A549 (cell line): ENCODE results near the gene DDR1. TPM values are rescaled to one million over a fixed set of nuclear protein-coding genes. Genes with fewer than 3 reads are reported as not detected.
A peak's percentile ranks its signal among the peaks of the same experiment; 100 is the strongest.

ENCODE experiments used
- ATAC-seq, 2 experiments: fragments of 200-7000 bp in 1 of 2; fragments of >200 bp in 1 of 2; cut with Nextera tagmentation in 1 of 2; cut with Tn5 transposase in 1 of 2; 3 replicates each; pipeline versions ENCODE4 v1.8.0 to v1.9.1; 2018 to 2020; ENCODE audit warnings: mild to moderate bottlenecking in 1 of 2, moderate library complexity in 1 of 2
- CTCF ChIA-PET: fragments of 300-600 bp; sonication (Branson Sonifier 250); formaldehyde crosslinking; extraction: SDS; loops from one replicate; lab custom pipeline; 2021; ENCODE audit warnings: antibody characterized with exemption, inconsistent platforms; lab: Yijun Ruan, JAX
- POLR2A ChIA-PET: fragments of 350-600 bp; formaldehyde crosslinking; extraction: SDS; loops from one replicate; lab custom pipeline; 2021; ENCODE audit warnings: antibody characterized with exemption, inconsistent platforms; lab: Yijun Ruan, JAX
- DNase-seq, 2 experiments: peaks; one replicate each; pipeline versions ENCODE4 v3.0.0 to v3.0.0-alpha.2; 2011 to 2016; ENCODE audit warnings: low read depth in 1 of 2, low spot score in 1 of 2
- FAIRE-seq: peaks from 2 replicates; lab custom pipeline; 2011; peaks lifted over from hg19 to GRCh38; lab: Jason Lieb, UNC
- H3K27ac ChIP-seq, 2 experiments: fragments of >200 bp; sonication (Bioruptor Twin); formaldehyde crosslinking; 3 replicates each; pipeline ENCODE4 v1.5.1; 2016 to 2017
- H3K4me1 ChIP-seq: fragments of >200 bp; sonication (Bioruptor Twin); formaldehyde crosslinking; 3 replicates; pipeline ENCODE4 v1.6.1; 2016
- H3K4me2 ChIP-seq: fragments of >200 bp; sonication (Bioruptor Twin); formaldehyde crosslinking; 3 replicates; pipeline ENCODE4 v1.6.1; 2016
- H3K4me3 ChIP-seq: fragments of >200 bp; sonication (Bioruptor Twin); formaldehyde crosslinking; 3 replicates; pipeline ENCODE4 v1.5.1; 2016
- H3K9me3 ChIP-seq: fragments of >200 bp; sonication (Bioruptor Twin); formaldehyde crosslinking; 3 replicates; pipeline ENCODE4 v1.6.1; 2016
- BCL3 ChIP-seq: fragments of >200 bp; sonication (Bioruptor Twin); formaldehyde crosslinking; IDR thresholded peaks from 3 replicates; pipeline ENCODE4 v1.6.1; 2016
- CBX2 ChIP-seq: fragments of 200-600 bp; sonication (generic); IDR thresholded peaks from 2 replicates; pipeline ENCODE4 v1.6.1; 2016; ENCODE audit warnings: low read depth, mild to moderate bottlenecking, borderline replicate concordance
- CBX8 ChIP-seq: fragments of 200-600 bp; sonication (generic); IDR thresholded peaks from 2 replicates; pipeline ENCODE4 v1.6.1; 2016
- CHD4 ChIP-seq: fragments of 200-600 bp; sonication (generic); IDR thresholded peaks from 2 replicates; pipeline ENCODE4 v1.6.1; 2016; ENCODE audit warnings: antibody characterized with exemption, mild to moderate bottlenecking, borderline replicate concordance
- CTCF ChIP-seq: fragments of >200 bp; sonication (Bioruptor Twin); formaldehyde crosslinking; IDR thresholded peaks from 3 replicates; pipeline ENCODE4 v1.5.1; 2016
- E2F6 ChIP-seq: IDR thresholded peaks from 2 replicates; pipeline ENCODE4 v1.6.1; 2012; ENCODE audit warnings: low read depth, borderline replicate concordance
- EHMT2 ChIP-seq: fragments of 200-600 bp; sonication (generic); IDR thresholded peaks from 2 replicates; pipeline ENCODE4 v1.6.1; 2016; ENCODE audit warnings: antibody characterized with exemption, low read depth, mild to moderate bottlenecking, moderate library complexity
- ELK1 ChIP-seq: fragments of 150-350 bp; IDR thresholded peaks from 2 replicates; pipeline ENCODE4 v1.6.1; 2014; ENCODE audit warnings: low read depth, mild to moderate bottlenecking, low read length
- ESRRA ChIP-seq: fragments of 150-350 bp; IDR thresholded peaks from 2 replicates; pipeline ENCODE4 v1.6.1; 2014; ENCODE audit warnings: mild to moderate bottlenecking, low read length, borderline replicate concordance
- FOSL2 ChIP-seq, 2 experiments: fragments of 450-650 bp in 1 of 2; fragments of >200 bp in 1 of 2; sonication (Bioruptor Twin) in 1 of 2; formaldehyde crosslinking; IDR thresholded peaks; 2 replicates each; pipeline versions ENCODE4 v1.5.0 to v1.6.1; 2016 to 2020; ENCODE audit warnings: mild to moderate bottlenecking in 1 of 2, moderate library complexity in 1 of 2
- HDAC2 ChIP-seq: fragments of 200-600 bp; sonication (generic); IDR thresholded peaks from 2 replicates; pipeline ENCODE4 v1.6.1; 2016
- JUN ChIP-seq, 2 experiments: fragments of >200 bp; sonication (Bioruptor Twin); formaldehyde crosslinking; IDR thresholded peaks; 2 replicates in 1 of 2; 3 replicates in 1 of 2; pipeline ENCODE4 v1.6.1; 2016 to 2017
- KDM5A ChIP-seq: fragments of 200-600 bp; sonication (generic); IDR thresholded peaks from 2 replicates; pipeline ENCODE4 v1.6.1; 2016; ENCODE audit warnings: antibody characterized with exemption, mild to moderate bottlenecking
- MAFK ChIP-seq: fragments of 450-650 bp; IDR thresholded peaks from 2 replicates; pipeline ENCODE4 v1.6.1; 2014; ENCODE audit not compliant: partially characterized antibody
- MAX ChIP-seq: IDR thresholded peaks from 2 replicates; pipeline ENCODE4 v1.6.1; 2012
- NR3C1 ChIP-seq: fragments of >200 bp; sonication (Bioruptor Twin); formaldehyde crosslinking; IDR thresholded peaks from 3 replicates; pipeline ENCODE4 v1.6.1; 2017
- POLR2A ChIP-seq: IDR thresholded peaks from 2 replicates; pipeline ENCODE4 v1.6.1; 2012; ENCODE audit warnings: mild to moderate bottlenecking, low read length
- RCOR1 ChIP-seq: fragments of 150-350 bp; IDR thresholded peaks from 2 replicates; pipeline ENCODE4 v1.6.1; 2014; ENCODE audit warnings: antibody characterized with exemption, low read length, low read depth
- REST ChIP-seq: fragments of 200-600 bp; sonication (generic); IDR thresholded peaks from 2 replicates; pipeline ENCODE4 v1.6.1; 2016; ENCODE audit warnings: antibody characterized with exemption, mild to moderate bottlenecking, moderate library complexity
- RNF2 ChIP-seq: fragments of 200-600 bp; sonication (generic); IDR thresholded peaks from 2 replicates; pipeline ENCODE4 v1.6.1; 2016; ENCODE audit warnings: low read depth, mild to moderate bottlenecking, antibody characterized with exemption, moderate library complexity, borderline replicate concordance
- SMC3 ChIP-seq: fragments of >200 bp; sonication (Bioruptor Twin); formaldehyde crosslinking; IDR thresholded peaks from 3 replicates; pipeline ENCODE4 v1.6.1; 2018; ENCODE audit warnings: inconsistent platforms
- SREBF2 ChIP-seq: fragments of 450-650 bp; IDR thresholded peaks from 2 replicates; pipeline ENCODE4 v1.6.1; 2014; ENCODE audit warnings: mild to moderate bottlenecking, moderate library complexity
- USF2 ChIP-seq: fragments of 450-650 bp; IDR thresholded peaks from 2 replicates; pipeline ENCODE4 v1.6.1; 2014; ENCODE audit warnings: antibody characterized with exemption
- ZFP36 ChIP-seq: fragments of 450-650 bp; IDR thresholded peaks from 2 replicates; pipeline ENCODE4 v1.6.1; 2014; ENCODE audit warnings: borderline replicate concordance; ENCODE audit not compliant: partially characterized antibody
- WGBS: methylation state at CpG from one replicate; pipeline ENCODE4 v1.1.6; 2017; ENCODE audit errors: missing lambda C conversion rate; 5-methylcytosine and 5-hydroxymethylcytosine counted together
- polyA plus RNA-seq, 4 experiments: library from polyadenylated mRNA; depleted of rRNA in 3 of 4; stranded (reverse); fragments of >200 nt; fragmentation: RNase III in 1 of 4; extraction: RNeasy Plus Mini Kit Qiagen cat#74134 plus additional on column Dnase treatment in 1 of 4; gene quantifications; 2 replicates in 3 of 4; 3 replicates in 1 of 4; pipeline ENCODE4 v1.2.3, GENCODE V29; 2011 to 2017

DDR1 gene
- polyA plus RNA-seq, 2 of the 4 experiments (the other 2 are of a cell fraction), result 19.8 to 43.5 TPM

- CTCF ChIA-PET, result interaction anchor here (0.7 to 8.1 kb wide), 32 partner anchors 9 to 235 kb away, joined by 3 to 143 read pairs (median 6); partner anchors contain the start of genes MUCL3 and PSORS1C1
- DNase-seq, result no peak
- WGBS, result 46% methylated on average over 15 of the region's 31 CpGs
- POLR2A ChIA-PET, result interaction anchor here (0.8 to 1.8 kb wide), 6 partner anchors 30 to 169 kb away, joined by 3 to 10 read pairs (median 5); partner anchors contain the start of gene IER3
- peak; percentile 48 to 54; a peak in 5 of 6 replicates for ATAC-seq
- H3K4me1 ChIP-seq, result peaks cover 24% of the 10 kb centered on the region
- no peak for TF ChIP-seq ZFP36
- no peak for TF ChIP-seq KDM5A
- TF ChIP-seq CBX2, result no peak
- TF ChIP-seq ESRRA, result no peak
- TF ChIP-seq NR3C1, result no peak
- no peak for TF ChIP-seq CHD4
- no peak for TF ChIP-seq USF2
- TF ChIP-seq RNF2, result no peak
- no peak for TF ChIP-seq FOSL2 (IDR thresholded peaks at IDR 0.05)
- no peak for TF ChIP-seq FOSL2 (CRISPR knock-in tag; IDR thresholded peaks at IDR 0.05)
- no peak for TF ChIP-seq SREBF2
- no peak for TF ChIP-seq MAFK
- no peak for TF ChIP-seq CBX8
- TF ChIP-seq POLR2A, result no peak
- TF ChIP-seq REST, result no peak
- no peak for TF ChIP-seq RCOR1
- no peak for TF ChIP-seq CTCF
- no peak for TF ChIP-seq ELK1
- TF ChIP-seq, all 56 proteins: peak for 0
- Histone ChIP-seq H3K4me3 (peak overlapping the region; percentile 60), H3K4me2 (peak overlapping the region; percentile 98), H3K9me3 (no peaks in the 10 kb centered on the region), H3K27ac (peak overlapping the region; percentile 97)
- no peak for FAIRE-seq
These were observed 29.4 kb downstream of the DDR1 start for GRCh38 chr6:30913721-30914075.

- DNase-seq (peak; percentile 86 to 88), ATAC-seq (peak; percentile 87 to 93), FAIRE-seq (no peak)
- 4% methylated on average over 14 of the region's 52 CpGs for WGBS
- peaks cover 19% of the 10 kb centered on the region for H3K4me1 ChIP-seq
- H3K4me3 ChIP-seq, result peak within 1 kb of the TSS; percentile 60
- H3K9me3 ChIP-seq, result no peaks in the 10 kb centered on the region
- ChIA-PET CTCF (interaction anchor here (0.5 to 8.1 kb wide), 46 partner anchors 7 to 235 kb away, joined by 3 to 143 read pairs (median 5); partner anchors contain the start of genes GTF2H4, MUCL3 and PSORS1C1), POLR2A (interaction anchor here (0.9 to 1.8 kb wide), 5 partner anchors 86 to 170 kb away, joined by 3 to 10 read pairs (median 4); partner anchors contain the start of gene IER3)
- peak within 1 kb of the TSS; percentile 98 for H3K4me2 ChIP-seq
- peak within 1 kb of the TSS; percentile 97 for H3K27ac ChIP-seq
- TF ChIP-seq SMC3 (no peak; the same call in 1 of the 3 replicates), BCL3 (peak; percentile 81; the same call in 2 of the 3 replicates), EHMT2 (no peak), HDAC2 (no peak), E2F6 (peak; percentile 72), MAX (peak; percentile 77), JUN (IDR thresholded peaks at IDR 0.05) (peak in 1 of 2 experiments; percentile 92; a peak in 3 of 5 replicates), CTCF (peak; percentile 44; the same call in 2 of the 3 replicates)
These were observed 29.9 kb downstream of the DDR1 start, which contains the start of gene VARS2 for GRCh38 chr6:30914076-30914853. Gene VARS2, plus strand, starts transcription at chr6:30914238. Its CDS starts 599 bp downstream, at chr6:30914837.
